Rectal smooth muscle tissue (tissue), 1 donor: ENCODE measurements around the gene DENND11.
"Not testable (repeated sequence)": the region's sequence is repeated elsewhere in the genome, so short reads cannot be mapped to it uniquely, and the experiment has no call there.

Source experiments
- H3K27ac ChIP-seq: one replicate; pipeline ENCODE4 v1.7.0; 2013; ENCODE audit warnings: low read depth, low read length, inconsistent platforms
- H3K27me3 ChIP-seq: one replicate; pipeline ENCODE4 v1.7.0; 2013; ENCODE audit warnings: low read length; ENCODE audit not compliant: control insufficient read depth, insufficient read depth
- H3K36me3 ChIP-seq: one replicate; pipeline ENCODE4 v1.7.0; 2013; ENCODE audit warnings: low read length; ENCODE audit not compliant: control insufficient read depth, insufficient read depth
- H3K4me1 ChIP-seq: one replicate; pipeline ENCODE4 v1.7.0; 2013; ENCODE audit warnings: low read length; ENCODE audit not compliant: control insufficient read depth, insufficient read depth
- H3K4me3 ChIP-seq: one replicate; pipeline ENCODE4 v1.7.0; 2013; ENCODE audit warnings: low read length
- H3K9ac ChIP-seq: one replicate; pipeline ENCODE4 v1.7.0; 2013; ENCODE audit warnings: low read length

Gene DENND11

GRCh38 chr7:141691540-141691939, 10.4 kb downstream of the DENND11 start:
- Histone ChIP-seq H3K36me3 (no peaks in the 10 kb centered on the region), H3K4me3 (no peak overlapping the region), H3K27me3 (no peaks in the 10 kb centered on the region), H3K27ac (no peak overlapping the region), H3K9ac (no peak overlapping the region), H3K4me1 (no peaks in the 10 kb centered on the region)

GRCh38 chr7:141689072-141689825, 12.7 kb downstream of the DENND11 start:
- not testable (repeated sequence) for H3K4me1 ChIP-seq, H3K4me3 ChIP-seq, H3K36me3 ChIP-seq, H3K27me3 ChIP-seq, H3K9ac ChIP-seq, H3K27ac ChIP-seq

GRCh38 chr7:141688043-141688442, 13.9 kb downstream of the DENND11 start:
- Histone ChIP-seq H3K27me3 (no peaks in the 10 kb centered on the region), H3K36me3 (no peaks in the 10 kb centered on the region), H3K4me3 (no peak overlapping the region), H3K4me1 (no peaks in the 10 kb centered on the region), H3K9ac (no peak overlapping the region), H3K27ac (no peak overlapping the region)

GRCh38 chr7:141686670-141687069, 15.3 kb downstream of the DENND11 start:
- Histone ChIP-seq H3K4me3 (no peak overlapping the region), H3K36me3 (peaks cover 4% of the 10 kb centered on the region), H3K27ac (no peak overlapping the region)

GRCh38 chr7:141686074-141686473, 15.9 kb downstream of the DENND11 start:
- Histone ChIP-seq H3K4me1 (no peaks in the 10 kb centered on the region), H3K9ac (no peak overlapping the region), H3K36me3 (peaks cover 6% of the 10 kb centered on the region), H3K27ac (no peak overlapping the region), H3K27me3 (no peaks in the 10 kb centered on the region), H3K4me3 (no peak overlapping the region)

More at GRCh38 chr7:141686670-141687069, 15.3 kb downstream of the DENND11 start:
- H3K9ac ChIP-seq: no peak overlapping the region
- no peaks in the 10 kb centered on the region for H3K4me1 ChIP-seq
- H3K27me3 ChIP-seq: no peaks in the 10 kb centered on the region

GRCh38 chr7:141685285-141686023, 16.5 kb downstream of the DENND11 start:
- Histone ChIP-seq H3K9ac (no peak overlapping the region), H3K27me3 (no peaks in the 10 kb centered on the region), H3K4me1 (no peaks in the 10 kb centered on the region), H3K36me3 (peaks cover 10% of the 10 kb centered on the region), H3K4me3 (no peak overlapping the region), H3K27ac (no peak overlapping the region)

GRCh38 chr7:141679014-141679413, 23.0 kb downstream of the DENND11 start:
- Histone ChIP-seq H3K36me3 (peaks cover 12% of the 10 kb centered on the region), H3K27me3 (no peaks in the 10 kb centered on the region), H3K27ac (no peak overlapping the region), H3K9ac (no peak overlapping the region), H3K4me1 (no peaks in the 10 kb centered on the region), H3K4me3 (no peak overlapping the region)

GRCh38 chr7:141676618-141677017, 25.3 kb downstream of the DENND11 start:
- no peaks in the 10 kb centered on the region for H3K4me1 ChIP-seq
- no peak overlapping the region for H3K4me3 ChIP-seq
- H3K27me3 ChIP-seq: no peaks in the 10 kb centered on the region
- no peak overlapping the region for H3K9ac ChIP-seq
- peaks cover 14% of the 10 kb centered on the region for H3K36me3 ChIP-seq
- no peak overlapping the region for H3K27ac ChIP-seq

GRCh38 chr7:141675436-141676215, 26.3 kb downstream of the DENND11 start:
- H3K36me3 ChIP-seq: peaks cover 12% of the 10 kb centered on the region
- H3K4me1 ChIP-seq: no peaks in the 10 kb centered on the region
- no peak overlapping the region for H3K4me3 ChIP-seq
- H3K9ac ChIP-seq: no peak overlapping the region
- H3K27ac ChIP-seq: no peak overlapping the region
- H3K27me3 ChIP-seq: no peaks in the 10 kb centered on the region

GRCh38 chr7:141674702-141675101, 27.3 kb downstream of the DENND11 start:
- H3K27ac ChIP-seq: no peak overlapping the region

GRCh38 chr7:141674171-141674671, 27.7 kb downstream of the DENND11 start:
- Histone ChIP-seq H3K27me3 (no peaks in the 10 kb centered on the region), H3K4me3 (no peak overlapping the region), H3K27ac (no peak overlapping the region), H3K4me1 (no peaks in the 10 kb centered on the region), H3K9ac (no peak overlapping the region), H3K36me3 (peaks cover 10% of the 10 kb centered on the region)

More at GRCh38 chr7:141674702-141675101, 27.3 kb downstream of the DENND11 start:
- no peaks in the 10 kb centered on the region for H3K27me3 ChIP-seq
- H3K4me1 ChIP-seq: no peaks in the 10 kb centered on the region
- H3K36me3 ChIP-seq: peaks cover 10% of the 10 kb centered on the region
- no peak overlapping the region for H3K9ac ChIP-seq
- no peak overlapping the region for H3K4me3 ChIP-seq

- H3K27ac ChIP-seq: no peak overlapping the region
These were observed 28.6 kb downstream of the DENND11 start for GRCh38 chr7:141673346-141673745.

More at GRCh38 chr7:141673346-141673745, 28.6 kb downstream of the DENND11 start:
- H3K4me1 ChIP-seq: no peaks in the 10 kb centered on the region
- no peak overlapping the region for H3K4me3 ChIP-seq
- H3K36me3 ChIP-seq: peaks cover 10% of the 10 kb centered on the region
- no peaks in the 10 kb centered on the region for H3K27me3 ChIP-seq
- H3K9ac ChIP-seq: no peak overlapping the region
